A673 (cell line): Measurements from ENCODE around the gene RNF13. TPM values are rescaled to one million over a fixed set of nuclear protein-coding genes. Genes with fewer than 3 reads are reported as not detected.

Experiments used
- BruUV-seq: library from RNA; stranded (reverse); fragments of 400-500 nt; replicated peaks from 2 replicates; lab custom pipeline; 2021; lab: Mats Ljungman, UMichigan
- CTCF ChIA-PET: fragments of 300-600 bp; sonication (Branson Sonifier 250); formaldehyde crosslinking; loops from one replicate; lab custom pipeline; 2022; ENCODE audit warnings: antibody characterized with exemption; lab: Charles Lee
- POLR2A ChIA-PET: fragments of 300-600 bp; sonication (Branson Sonifier 250); formaldehyde crosslinking; loops from one replicate; lab custom pipeline; 2022; ENCODE audit warnings: antibody characterized with exemption; ENCODE audit not compliant: low non-redundant PET; lab: Charles Lee
- DNase-seq: peaks from one replicate; pipeline ENCODE4 v3.0.0-alpha.2; 2015; ENCODE audit warnings: low spot score
- H3K27ac ChIP-seq: fragments of 200-600 bp; sonication (generic); 2 replicates; pipeline ENCODE4 v1.5.1; 2016; ENCODE audit warnings: mixed run types, low read depth, mild to moderate bottlenecking, mixed read lengths, antibody characterized with exemption, low read length; ENCODE audit not compliant: poor library complexity, severe bottlenecking
- H3K27me3 ChIP-seq: fragments of 200-600 bp; sonication (generic); replicated peaks from 2 replicates; pipeline ENCODE4 v1.6.1; 2017; ENCODE audit warnings: mixed run types, low read depth, mild to moderate bottlenecking, mixed read lengths, antibody characterized with exemption, low read length; ENCODE audit not compliant: insufficient read depth, poor library complexity
- H3K36me3 ChIP-seq: fragments of 200-600 bp; sonication (generic); 2 replicates; pipeline ENCODE4 v1.6.1; 2016; ENCODE audit warnings: mixed run types, mild to moderate bottlenecking, mixed read lengths, antibody characterized with exemption, low read length; ENCODE audit not compliant: insufficient read depth, poor library complexity, severe bottlenecking
- H3K4me1 ChIP-seq: fragments of 200-600 bp; sonication (generic); 2 replicates; pipeline ENCODE4 v1.6.1; 2017; ENCODE audit warnings: mixed run types, mild to moderate bottlenecking, mixed read lengths, antibody characterized with exemption, low read length; ENCODE audit not compliant: insufficient read depth, poor library complexity, severe bottlenecking
- H3K4me3 ChIP-seq: fragments of 200-600 bp; sonication (generic); 2 replicates; pipeline ENCODE4 v1.5.1; 2016; ENCODE audit warnings: low read depth, mixed run types, mild to moderate bottlenecking, mixed read lengths, low read length; ENCODE audit not compliant: poor library complexity, severe bottlenecking
- H3K9me3 ChIP-seq: fragments of 200-600 bp; sonication (generic); 2 replicates; pipeline ENCODE4 v1.6.1; 2016; ENCODE audit warnings: mixed run types, low read depth, mild to moderate bottlenecking, mixed read lengths, antibody characterized with exemption, low read length; ENCODE audit not compliant: poor library complexity, severe bottlenecking
- EZH2 ChIP-seq: fragments of 200-600 bp; sonication (generic); IDR thresholded peaks from 2 replicates; pipeline ENCODE4 v1.6.1; 2017; ENCODE audit warnings: borderline replicate concordance, low read depth, mild to moderate bottlenecking, mixed read lengths, antibody characterized with exemption, low read length; ENCODE audit not compliant: poor library complexity, severe bottlenecking
- intact Hi-C: fragments of 100-400 bp; cut with micrococcal nuclease; formaldehyde crosslinking; loops from one replicate; pipeline ENCODE4 v1.10.0; 2022; ENCODE audit not compliant: unreplicated experiment
- total RNA-seq: library from RNA; stranded (reverse); gene quantifications from 2 replicates; pipeline ENCODE4 v1.2.3, GENCODE V29; 2021
- TF ChIP-seq, protein P1 (sequence below): fragments of 300-800, 200-600 bp; sonication (generic); conservative IDR thresholded peaks from 2 replicates; pipeline ENCODE4 v1.5.1; 2017; ENCODE audit warnings: low read depth, mild to moderate bottlenecking, antibody characterized with exemption, low read length, moderate library complexity, mixed read lengths

Gene RNF13
- total RNA-seq, 1 experiment from 2014 or later, result 21.7 TPM

DNA sequence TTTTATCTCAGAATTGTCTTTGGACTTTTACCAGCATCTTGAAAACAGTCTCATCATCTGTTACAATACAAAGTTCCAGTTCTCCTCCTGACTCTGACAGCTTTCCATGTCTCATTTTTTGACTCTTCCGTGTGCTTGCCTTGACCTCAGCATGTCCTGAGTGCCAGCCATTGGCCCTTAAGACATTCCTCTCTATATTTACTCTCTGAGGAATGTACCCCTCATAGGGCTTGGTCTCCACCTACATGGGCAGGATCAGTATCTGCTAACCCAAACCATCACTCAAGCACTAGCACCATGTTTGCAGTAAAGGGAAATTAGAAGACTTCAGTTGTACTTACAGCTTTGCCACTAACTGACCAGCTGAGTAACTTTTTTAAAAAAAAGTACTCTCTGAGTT lies 36.8 kb upstream of the RNF13 start:
- H3K4me3 ChIP-seq, result no peak overlapping the region
- DNase-seq, result no peak
- H3K27me3 ChIP-seq, result no peaks in the 10 kb centered on the region
- H3K36me3 ChIP-seq, result no peaks in the 10 kb centered on the region
- no peak overlapping the region for H3K27ac ChIP-seq
- no peaks in the 10 kb centered on the region for H3K4me1 ChIP-seq
- CTCF ChIA-PET, result interaction anchor here (0.6 kb wide), 1 partner anchor 23 kb away, joined by 3 read pairs; no protein-coding TSS in a partner anchor
- no TSS peak for BruUV-seq
- TF ChIP-seq, protein P1, sequence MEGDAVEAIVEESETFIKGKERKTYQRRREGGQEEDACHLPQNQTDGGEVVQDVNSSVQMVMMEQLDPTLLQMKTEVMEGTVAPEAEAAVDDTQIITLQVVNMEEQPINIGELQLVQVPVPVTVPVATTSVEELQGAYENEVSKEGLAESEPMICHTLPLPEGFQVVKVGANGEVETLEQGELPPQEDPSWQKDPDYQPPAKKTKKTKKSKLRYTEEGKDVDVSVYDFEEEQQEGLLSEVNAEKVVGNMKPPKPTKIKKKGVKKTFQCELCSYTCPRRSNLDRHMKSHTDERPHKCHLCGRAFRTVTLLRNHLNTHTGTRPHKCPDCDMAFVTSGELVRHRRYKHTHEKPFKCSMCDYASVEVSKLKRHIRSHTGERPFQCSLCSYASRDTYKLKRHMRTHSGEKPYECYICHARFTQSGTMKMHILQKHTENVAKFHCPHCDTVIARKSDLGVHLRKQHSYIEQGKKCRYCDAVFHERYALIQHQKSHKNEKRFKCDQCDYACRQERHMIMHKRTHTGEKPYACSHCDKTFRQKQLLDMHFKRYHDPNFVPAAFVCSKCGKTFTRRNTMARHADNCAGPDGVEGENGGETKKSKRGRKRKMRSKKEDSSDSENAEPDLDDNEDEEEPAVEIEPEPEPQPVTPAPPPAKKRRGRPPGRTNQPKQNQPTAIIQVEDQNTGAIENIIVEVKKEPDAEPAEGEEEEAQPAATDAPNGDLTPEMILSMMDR, result no peak
- TF ChIP-seq EZH2, result no peak
- POLR2A ChIA-PET, result no interaction called here
- intact Hi-C loops, result no loop called here
- no peaks in the 10 kb centered on the region for H3K9me3 ChIP-seq

DNA sequence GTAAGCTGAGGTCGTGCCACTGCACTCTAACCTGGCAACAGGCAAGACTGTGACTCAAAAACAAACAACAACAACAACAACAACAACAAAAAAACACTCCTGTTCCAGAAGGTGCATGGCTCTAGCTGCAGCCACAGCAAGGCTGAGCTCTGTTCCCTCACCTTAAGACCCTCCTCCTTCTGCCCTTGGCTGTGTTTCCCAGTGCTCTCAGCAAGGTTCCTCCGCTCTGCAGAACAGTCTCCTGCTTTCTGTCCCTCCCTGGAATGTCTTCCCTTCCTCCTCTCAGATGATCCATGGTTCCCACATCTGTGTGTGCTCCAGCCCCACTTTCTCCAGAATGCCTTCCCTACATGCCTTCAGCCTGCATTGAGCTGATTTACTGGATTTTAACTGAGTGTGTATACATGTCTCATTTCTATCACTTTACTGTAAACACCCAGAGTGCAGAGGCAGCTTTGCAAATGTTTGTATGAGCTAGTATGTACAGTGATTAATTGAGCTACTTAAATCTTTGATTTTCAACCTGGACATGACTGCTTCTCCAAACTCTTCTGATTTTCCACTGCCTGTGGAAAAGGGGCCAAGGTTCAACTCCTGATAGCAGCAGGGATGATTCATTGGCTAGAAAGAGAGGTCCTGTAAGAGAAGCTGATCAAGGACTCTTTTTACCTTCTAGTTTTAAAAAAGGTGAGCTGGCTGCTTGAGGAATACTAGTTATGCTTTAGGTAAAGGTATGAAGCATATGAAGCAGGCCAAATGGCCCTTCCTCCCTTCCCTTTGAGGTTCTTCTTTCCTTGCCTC lies 35.4 kb upstream of the RNF13 start:
- Histone ChIP-seq H3K36me3 (no peaks in the 10 kb centered on the region), H3K4me3 (no peak overlapping the region), H3K9me3 (no peaks in the 10 kb centered on the region), H3K27ac (no peak overlapping the region), H3K27me3 (no peaks in the 10 kb centered on the region), H3K4me1 (no peaks in the 10 kb centered on the region)
- intact Hi-C loops, result no loop called here
- TF ChIP-seq, protein P1, result no peak
- no peak for TF ChIP-seq EZH2
- ChIA-PET POLR2A (no interaction called here), CTCF (no interaction called here)
- no peak for DNase-seq
- no TSS peak for BruUV-seq

DNA sequence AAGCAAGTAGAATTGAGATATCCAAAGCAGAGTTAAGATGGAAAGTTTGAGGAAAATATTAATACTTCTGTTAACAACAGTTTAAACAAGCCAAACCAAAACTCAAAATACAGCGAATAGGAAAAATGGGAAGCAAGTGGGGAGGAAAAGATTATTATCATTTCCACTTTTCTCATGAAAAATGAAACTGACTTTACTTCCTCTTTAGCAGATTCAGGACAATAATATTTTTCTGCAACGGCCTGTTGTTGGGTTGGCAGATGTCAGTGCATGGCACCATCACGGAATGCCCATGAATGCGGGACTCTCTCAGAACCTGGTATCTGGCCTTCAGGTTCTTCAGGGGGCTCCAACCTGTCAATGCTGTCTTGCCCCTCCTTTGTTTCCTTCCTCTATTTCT lies 31.8 kb upstream of the RNF13 start:
- Histone ChIP-seq H3K9me3 (no peaks in the 10 kb centered on the region), H3K4me1 (no peaks in the 10 kb centered on the region), H3K36me3 (no peaks in the 10 kb centered on the region), H3K27me3 (no peaks in the 10 kb centered on the region), H3K4me3 (no peak overlapping the region), H3K27ac (no peak overlapping the region)
- BruUV-seq, result no TSS peak
- TF ChIP-seq, protein P1, result no peak
- no peak for TF ChIP-seq EZH2
- ChIA-PET POLR2A (no interaction called here), CTCF (no interaction called here)
- no peak for DNase-seq
- intact Hi-C loops, result no loop called here
